Stomach (tissue), 9 donors: Measurements from ENCODE around the gene FSTL4. TPM values are rescaled to one million over a fixed set of nuclear protein-coding genes. Genes with fewer than 3 reads are reported as not detected.

Experiments
- DNase-seq, 2 donors: peaks; one replicate each; pipeline versions ENCODE4 v3.0.0 to v3.0.0-alpha.2; 2013 to 2019
- H3K27ac ChIP-seq, 5 donors: fragments of 200-600 bp in 4 of 5; sonication (generic) in 4 of 5; one replicate each; pipeline ENCODE4 v1.5.1; 2013 to 2019; ENCODE audit warnings: mild to moderate bottlenecking in 1 of 5, moderate library complexity in 1 of 5
- H3K27me3 ChIP-seq, 3 donors: fragments of 200-600 bp; sonication (generic); one replicate each; pipeline ENCODE4 v1.5.1; 2017 to 2019; ENCODE audit warnings: mixed run types in 1 of 3
- H3K36me3 ChIP-seq, 4 donors: fragments of 200-600 bp; sonication (generic); 1 replicate in 3 of 4; 2 replicates in 1 of 4; pipeline ENCODE4 v1.5.1; 2016 to 2019
- H3K4me1 ChIP-seq, 4 donors: fragments of 200-600 bp; sonication (generic); one replicate each; pipeline ENCODE4 v1.5.1; 2016 to 2019
- H3K4me3 ChIP-seq, 4 donors: fragments of 200-600 bp; sonication (generic) in 3 of 4; one replicate each; pipeline ENCODE4 v1.5.1; 2016 to 2019; ENCODE audit warnings: mild to moderate bottlenecking in 1 of 4
- H3K9me3 ChIP-seq, 4 donors: fragments of 200-600 bp; sonication (generic); one replicate each; pipeline ENCODE4 v1.5.1; 2016 to 2019
- CTCF ChIP-seq, 7 experiments: fragments of 450-650 bp in 4 of 7; fragments of 200-600 bp in 3 of 7; sonication (generic) in 3 of 7; IDR thresholded peaks; one replicate each; pipeline ENCODE4 v1.5.1; 2016 to 2019; ENCODE audit warnings: antibody characterized with exemption in 7 of 7, control low read depth in 2 of 7, mild to moderate bottlenecking in 1 of 7
- EP300 ChIP-seq: sonication (generic); formaldehyde crosslinking; IDR thresholded peaks from one replicate; pipeline ENCODE4 v1.6.1; 2017; ENCODE audit warnings: antibody characterized with exemption
- POLR2A ChIP-seq, 4 donors: fragments of 450-650 bp; IDR thresholded peaks; one replicate each; pipeline ENCODE4 v1.6.1; 2016; ENCODE audit warnings: antibody characterized with exemption in 4 of 4, control low read depth in 2 of 4, mild to moderate bottlenecking in 1 of 4, moderate library complexity in 1 of 4
- POLR2AphosphoS5 ChIP-seq, 3 donors: sonication (generic); formaldehyde crosslinking; IDR thresholded peaks; one replicate each; pipeline ENCODE4 v1.6.1; 2016; ENCODE audit warnings: antibody characterized with exemption in 3 of 3
- WGBS, 5 donors: extraction: QIAGEN DNeasy Blood & Tissue Kit in 3 of 5; methylation state at CpG; one replicate each; pipeline versions ENCODE4 v1.1.5 to v1.1.7; 2013 to 2018; 5-methylcytosine and 5-hydroxymethylcytosine counted together
- intact Hi-C: fragments of 100-400 bp; cut with DNase I; formaldehyde crosslinking; loops from one replicate; pipeline ENCODE4 v1.15.1; 2023; ENCODE audit warnings: low total_unique reads
- polyA plus RNA-seq, 3 donors: library from polyadenylated mRNA; stranded (reverse); fragments of 200-250 nt; gene quantifications; one replicate each; pipeline ENCODE4 v1.2.3, GENCODE V29; 2013
- total RNA-seq, 5 donors: library from RNA; depleted of rRNA; stranded (reverse); fragments of >200 nt; gene quantifications; one replicate each; pipeline versions ENCODE4 v1.1.0 to v1.2.3, GENCODE V29; 2014 to 2016
- donor health status: healthy with polysubstance abuse.
- donor health status: Bipolar disorder and iron deficiency.
- donor health status: healthy.

The FSTL4 gene
- total and polyA plus RNA-seq, 8 donors = 0.37 to 0.55 TPM; not detected in 6

- no peaks in the 10 kb centered on the region for H3K4me1 ChIP-seq
- TF ChIP-seq POLR2AphosphoS5 (IDR thresholded peaks at IDR 0.05) = no peak
- TF ChIP-seq POLR2A (IDR thresholded peaks at IDR 0.05) = no peak
- no peak for TF ChIP-seq CTCF (IDR thresholded peaks at IDR 0.05)
- no peak for TF ChIP-seq EP300
- 26 to 49% (median 33%) methylated on average over 5 of the region's 5 CpGs for WGBS, 5 donors
- no peaks in the 10 kb centered on the region for H3K27me3 ChIP-seq
- peak in 1 of 2 donors; percentile 63 for DNase-seq
- H3K4me3 ChIP-seq = no peak overlapping the region
- no peak overlapping the region for H3K27ac ChIP-seq
- intact Hi-C loops = no loop called here
- H3K36me3 ChIP-seq = no peaks in the 10 kb centered on the region
- H3K9me3 ChIP-seq = no peaks in the 10 kb centered on the region
Measured at GRCh38 chr5:133274597-133274935, 337.8 kb downstream of the FSTL4 start.

- H3K36me3 ChIP-seq = no peaks in the 10 kb centered on the region
- H3K9me3 ChIP-seq = no peaks in the 10 kb centered on the region
- no peak for DNase-seq
- no peaks in the 10 kb centered on the region for H3K27me3 ChIP-seq
- intact Hi-C loops = no loop called here
- WGBS, 5 donors = 69 to 87% (median 74%) methylated on average over 8 of the region's 8 CpGs
- no peaks in the 10 kb centered on the region for H3K4me1 ChIP-seq
- no peak overlapping the region for H3K4me3 ChIP-seq
- no peak overlapping the region for H3K27ac ChIP-seq
- TF ChIP-seq POLR2A (IDR thresholded peaks at IDR 0.05) (no peak), EP300 (no peak), POLR2AphosphoS5 (IDR thresholded peaks at IDR 0.05) (no peak), CTCF (IDR thresholded peaks at IDR 0.05) (no peak)
Measured at GRCh38 chr5:133273661-133274596, 338.4 kb downstream of the FSTL4 start.

DNA sequence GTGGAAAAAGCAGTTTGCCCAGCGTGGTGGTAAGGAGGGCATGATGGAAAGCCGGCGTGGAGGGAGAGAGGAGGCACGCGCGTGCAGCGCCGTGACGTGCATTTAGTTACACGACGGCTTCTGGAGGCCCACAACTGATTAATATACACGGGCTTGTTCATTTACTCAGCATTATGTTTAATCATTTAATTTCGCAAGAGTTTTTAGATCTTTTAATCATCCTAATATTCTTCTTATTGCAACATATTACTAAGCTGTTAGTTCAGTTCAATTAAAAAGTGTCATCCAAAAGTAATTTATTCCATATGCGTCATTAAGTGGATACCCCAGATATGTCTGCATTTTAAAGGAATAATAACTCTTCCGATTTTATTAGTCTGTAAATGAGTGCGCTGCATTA, 340.0 kb downstream of the FSTL4 start:
- WGBS, 5 donors = 87 to 92% (median 90%) methylated on average over 16 of the region's 16 CpGs
- Histone ChIP-seq H3K4me1 (no peaks in the 10 kb centered on the region), H3K27ac (no peak overlapping the region), H3K27me3 (no peaks in the 10 kb centered on the region), H3K36me3 (no peaks in the 10 kb centered on the region), H3K4me3 (no peak overlapping the region), H3K9me3 (no peaks in the 10 kb centered on the region)
- DNase-seq = no peak
- intact Hi-C loops = no loop called here
- no peak for TF ChIP-seq CTCF (IDR thresholded peaks at IDR 0.05)
- no peak for TF ChIP-seq POLR2A (IDR thresholded peaks at IDR 0.05)
- no peak for TF ChIP-seq EP300

DNA sequence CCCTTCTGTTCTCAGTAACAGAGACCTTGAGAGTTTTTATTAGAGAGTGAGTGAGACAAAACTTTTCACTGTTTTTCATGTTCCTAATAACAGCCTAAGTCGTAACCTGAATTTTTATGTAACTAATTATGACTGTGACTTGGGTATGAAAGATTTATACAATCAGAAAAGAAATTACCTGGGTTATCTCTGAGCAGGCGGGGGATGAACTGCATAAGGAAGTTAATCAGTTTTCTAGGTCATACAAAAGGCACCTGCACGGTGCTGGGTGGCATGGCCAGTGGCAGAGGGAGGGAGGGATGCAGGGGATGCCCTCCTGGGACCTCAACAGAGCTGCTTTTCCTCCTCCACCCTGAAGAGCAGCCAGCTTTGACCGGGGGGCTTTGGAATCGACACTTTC, 340.7 kb downstream of the FSTL4 start:
- intact Hi-C loops = no loop called here
- DNase-seq = no peak
- peaks cover 0 to 1% (median 0%) of the 10 kb centered on the region in 3 donors for H3K27me3 ChIP-seq
- no peaks in the 10 kb centered on the region for H3K36me3 ChIP-seq
- no peaks in the 10 kb centered on the region for H3K4me1 ChIP-seq
- 51 to 75% (median 60%) methylated on average over 5 of the region's 5 CpGs for WGBS, 5 donors
- H3K27ac ChIP-seq = no peak overlapping the region
- TF ChIP-seq POLR2AphosphoS5 (IDR thresholded peaks at IDR 0.05) (no peak), EP300 (no peak), POLR2A (IDR thresholded peaks at IDR 0.05) (no peak), CTCF (IDR thresholded peaks at IDR 0.05) (no peak)
- no peaks in the 10 kb centered on the region for H3K9me3 ChIP-seq
- H3K4me3 ChIP-seq = no peak overlapping the region
